PFSK-1 (cell line): Measurements from ENCODE around the gene SNRNP200.

Experiments
- FOXP2 ChIP-seq: optimal IDR thresholded peaks from 2 replicates; pipeline ENCODE3; 2011; ENCODE audit warnings: borderline replicate concordance, control low read depth, inconsistent platforms; ENCODE audit not compliant: insufficient read depth; ENCODE audit errors: extremely low read length, extremely low read depth
- POLR2AphosphoS5 ChIP-seq: IDR thresholded peaks from 2 replicates; pipeline ENCODE4 v1.6.1; 2012; ENCODE audit warnings: low read depth, mild to moderate bottlenecking, control low read depth, low read length, moderate library complexity
- REST ChIP-seq, 2 experiments: IDR thresholded peaks; 2 replicates each; pipeline versions ENCODE4 v1.6.1 to v1.8.0; 2011 to 2012; ENCODE audit warnings: low read depth in 2 of 2, low read length in 2 of 2, control low read depth in 1 of 2, inconsistent platforms in 1 of 2, mild to moderate bottlenecking in 1 of 2, moderate library complexity in 1 of 2; ENCODE audit not compliant: insufficient read depth in 1 of 2
- SIN3A ChIP-seq: IDR thresholded peaks from 2 replicates; pipeline ENCODE4 v1.6.1; 2012; ENCODE audit warnings: mild to moderate bottlenecking, low read length, moderate library complexity, borderline replicate concordance; ENCODE audit not compliant: insufficient read depth
- TAF1 ChIP-seq: IDR thresholded peaks from 2 replicates; pipeline ENCODE4 v1.6.1; 2012; ENCODE audit warnings: low read length, control low read depth, borderline replicate concordance; ENCODE audit not compliant: insufficient read depth

DNA sequence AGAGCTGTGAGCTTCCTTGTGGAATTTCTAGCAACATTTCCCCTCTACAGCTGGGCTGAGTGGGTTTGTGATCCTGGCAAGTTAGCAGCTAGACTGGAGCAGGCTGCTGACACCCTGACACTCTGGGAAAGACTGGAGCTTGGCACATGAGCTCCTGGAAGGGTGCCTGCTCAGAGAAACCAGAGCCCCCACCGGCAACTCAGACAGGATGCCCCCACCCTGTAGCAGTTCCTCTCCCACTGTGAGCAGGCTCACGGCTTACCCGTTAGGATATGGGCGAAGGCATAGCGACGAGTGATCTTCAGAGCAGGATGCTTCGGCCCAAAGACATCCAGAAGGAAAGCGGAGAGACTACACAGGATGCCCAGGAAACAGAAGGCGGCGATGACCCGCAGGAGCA lies 50.8 kb downstream of the SNRNP200 start:
- TF ChIP-seq POLR2AphosphoS5 (no peak), SIN3A (no peak), TAF1 (no peak), REST (IDR thresholded peaks at IDR 0.05; ENCODE audit: insufficient read depth in 1 of 2, low read depth in 2 of 2, low read length in 2 of 2) (no peak), FOXP2 (no peak)
